Esophagus muscularis mucosa (tissue), 3 donors: ENCODE measurements around the gene SLC2A13.

Experiments used
- CTCF ChIP-seq, 3 experiments: fragments of 200-600 bp in 2 of 3; fragments of 450-650 bp in 1 of 3; sonication (generic) in 2 of 3; IDR thresholded peaks; one replicate each; pipeline ENCODE4 v1.5.1; 2017 to 2019; ENCODE audit warnings: antibody characterized with exemption in 3 of 3, mild to moderate bottlenecking in 2 of 3, moderate library complexity in 1 of 3
- POLR2AphosphoS5 ChIP-seq, 2 donors: sonication (generic); formaldehyde crosslinking; IDR thresholded peaks; one replicate each; pipeline ENCODE4 v1.6.1; 2017; ENCODE audit warnings: antibody characterized with exemption in 2 of 2

GRCh38 chr12:39712334-39712733 is 393.5 kb downstream of the SLC2A13 start:
- TF ChIP-seq CTCF (IDR thresholded peaks at IDR 0.05) = no peak
- TF ChIP-seq POLR2AphosphoS5 (IDR thresholded peaks at IDR 0.05) = no peak
